Right atrium auricular region (tissue), 2 donors: ENCODE data around the gene TMEM184B. TPM values are rescaled to one million over a fixed set of nuclear protein-coding genes. Genes with fewer than 3 reads are reported as not detected.

Experiments used
- DNase-seq: peaks from one replicate; pipeline ENCODE4 v3.0.0-alpha.2; 2019; ENCODE audit warnings: low spot score
- H3K27ac ChIP-seq, 2 donors: fragments of 200-600 bp; sonication (generic); 1 replicate in 1 of 2; 2 replicates in 1 of 2; pipeline ENCODE4 v1.5.1; 2016 to 2019
- H3K27me3 ChIP-seq, 2 donors: fragments of 200-600 bp; sonication (generic); one replicate each; pipeline versions ENCODE4 v1.5.1 to v1.6.0; 2017 to 2019
- H3K36me3 ChIP-seq: fragments of 200-600 bp; sonication (generic); one replicate; pipeline ENCODE4 v1.5.1; 2016
- H3K4me1 ChIP-seq, 2 donors: fragments of 200-600 bp; sonication (generic); one replicate each; pipeline versions ENCODE4 v1.5.1 to v1.6.0; 2017 to 2019
- H3K4me3 ChIP-seq, 2 donors: fragments of 200-600 bp; sonication (generic); 1 replicate in 1 of 2; 2 replicates in 1 of 2; pipeline ENCODE4 v1.5.1; 2017 to 2019; ENCODE audit warnings: mild to moderate bottlenecking in 1 of 2, moderate library complexity in 1 of 2
- H3K9me3 ChIP-seq, 2 donors: fragments of 200-600 bp; sonication (generic); one replicate each; pipeline ENCODE4 v1.5.1; 2019
- total RNA-seq, 2 donors: library from RNA; depleted of rRNA; stranded (reverse); fragments of >200 nt; gene quantifications; one replicate each; pipeline ENCODE4 v1.1.0, GENCODE V29; 2016
- TF ChIP-seq, protein P1 (sequence below), 2 donors: fragments of 200-600 bp; sonication (generic); IDR thresholded peaks; one replicate each; pipeline ENCODE4 v1.5.1; 2019; ENCODE audit warnings: antibody characterized with exemption in 2 of 2

Gene TMEM184B
- total RNA-seq, 2 donors from 2014 or later = 51.2 to 76.1 TPM

DNA sequence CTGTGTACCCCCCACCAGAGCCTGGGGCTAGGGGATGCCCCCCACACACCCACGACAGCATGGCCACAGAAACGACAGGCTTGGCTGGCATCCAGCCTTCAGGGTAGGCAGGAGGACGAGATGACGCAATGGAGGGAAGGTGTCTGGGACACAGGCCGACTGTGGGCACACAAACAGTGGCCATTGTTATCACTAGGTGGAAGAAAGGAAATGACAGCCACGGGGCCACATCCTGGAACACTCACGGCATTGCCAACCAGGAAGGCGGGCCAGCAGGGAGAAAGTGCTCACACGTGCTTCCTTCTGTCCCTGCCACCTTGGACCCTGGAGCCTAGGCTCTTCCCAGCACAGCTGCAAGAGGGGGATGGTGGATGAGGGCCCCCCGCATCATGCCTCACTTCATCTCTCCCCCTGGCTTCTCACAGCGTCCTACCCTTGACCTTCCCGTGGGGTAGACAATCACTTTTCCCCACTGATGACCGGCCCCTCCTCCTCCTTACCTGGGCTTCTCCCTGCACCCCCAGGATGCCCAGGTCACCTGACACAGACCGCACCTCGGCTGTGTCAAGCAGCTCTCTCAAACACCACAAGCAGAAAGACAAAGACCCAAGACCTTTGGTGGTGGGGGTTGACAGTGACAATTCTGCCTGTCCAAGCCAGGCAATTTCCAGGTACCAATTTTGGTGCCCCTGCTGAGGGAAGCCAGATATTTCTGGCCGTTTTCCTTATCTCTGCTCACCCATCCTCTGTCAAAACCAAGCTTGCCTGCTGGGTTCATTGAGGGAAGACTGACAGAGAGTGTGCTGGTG is 99.8 kb downstream of the TMEM184B start:
- H3K4me1 ChIP-seq = peaks cover 0 to 67% of the 10 kb centered on the region in 2 donors
- TF ChIP-seq, protein P1, sequence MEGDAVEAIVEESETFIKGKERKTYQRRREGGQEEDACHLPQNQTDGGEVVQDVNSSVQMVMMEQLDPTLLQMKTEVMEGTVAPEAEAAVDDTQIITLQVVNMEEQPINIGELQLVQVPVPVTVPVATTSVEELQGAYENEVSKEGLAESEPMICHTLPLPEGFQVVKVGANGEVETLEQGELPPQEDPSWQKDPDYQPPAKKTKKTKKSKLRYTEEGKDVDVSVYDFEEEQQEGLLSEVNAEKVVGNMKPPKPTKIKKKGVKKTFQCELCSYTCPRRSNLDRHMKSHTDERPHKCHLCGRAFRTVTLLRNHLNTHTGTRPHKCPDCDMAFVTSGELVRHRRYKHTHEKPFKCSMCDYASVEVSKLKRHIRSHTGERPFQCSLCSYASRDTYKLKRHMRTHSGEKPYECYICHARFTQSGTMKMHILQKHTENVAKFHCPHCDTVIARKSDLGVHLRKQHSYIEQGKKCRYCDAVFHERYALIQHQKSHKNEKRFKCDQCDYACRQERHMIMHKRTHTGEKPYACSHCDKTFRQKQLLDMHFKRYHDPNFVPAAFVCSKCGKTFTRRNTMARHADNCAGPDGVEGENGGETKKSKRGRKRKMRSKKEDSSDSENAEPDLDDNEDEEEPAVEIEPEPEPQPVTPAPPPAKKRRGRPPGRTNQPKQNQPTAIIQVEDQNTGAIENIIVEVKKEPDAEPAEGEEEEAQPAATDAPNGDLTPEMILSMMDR (IDR thresholded peaks at IDR 0.05) = no peak
- H3K27me3 ChIP-seq = no peaks in the 10 kb centered on the region
- H3K4me3 ChIP-seq = no peak overlapping the region
- DNase-seq = peak; percentile 83
- no peaks in the 10 kb centered on the region for H3K36me3 ChIP-seq
- H3K27ac ChIP-seq = peak overlapping the region; percentile 79 to 81
- H3K9me3 ChIP-seq = no peaks in the 10 kb centered on the region

DNA sequence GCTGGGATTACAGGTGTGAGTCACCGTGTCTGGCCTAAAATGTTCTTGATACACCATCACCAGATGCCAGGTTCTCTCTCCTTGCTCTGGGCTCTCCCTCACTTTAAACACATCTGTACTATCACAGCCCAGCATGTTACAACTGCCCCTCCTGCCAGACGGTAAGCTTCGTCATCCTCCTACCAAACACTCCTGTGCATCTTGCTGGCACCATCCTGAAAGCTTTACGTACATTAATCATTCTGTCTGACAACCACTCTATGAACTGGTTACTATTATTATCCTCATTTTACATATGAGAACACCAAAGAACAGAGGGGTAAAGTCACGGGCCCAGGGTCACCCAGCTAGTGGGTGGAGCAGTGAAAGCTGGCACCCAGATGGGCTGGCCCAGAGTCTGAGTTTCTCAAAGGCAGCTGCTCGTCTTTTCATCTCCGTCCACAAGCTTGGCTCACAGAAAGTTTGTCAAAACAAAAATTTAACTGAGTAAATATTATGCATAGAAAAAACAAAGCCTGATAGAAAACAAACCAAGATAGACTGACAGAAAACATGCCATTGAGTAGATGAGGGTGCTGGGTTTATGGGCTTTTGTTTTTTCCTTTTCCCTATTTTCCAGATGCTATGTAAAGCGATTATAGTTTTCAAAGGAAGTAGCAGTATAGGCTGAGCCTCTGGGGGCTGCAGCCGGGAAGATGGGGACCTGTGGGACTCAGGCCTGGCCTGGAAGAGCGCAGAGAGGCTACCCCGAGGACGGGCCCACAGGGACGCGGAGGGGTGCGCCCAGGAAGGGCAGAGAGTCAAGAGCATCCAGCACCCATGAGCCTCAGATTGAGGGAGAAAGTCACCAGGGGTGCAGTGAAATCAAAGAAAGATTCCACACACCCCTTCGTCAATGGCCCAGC is 100.6 kb downstream of the TMEM184B start:
- Histone ChIP-seq H3K27ac (peak overlapping the region; percentile 79 to 81), H3K27me3 (no peaks in the 10 kb centered on the region), H3K36me3 (no peaks in the 10 kb centered on the region), H3K9me3 (no peaks in the 10 kb centered on the region), H3K4me3 (no peak overlapping the region), H3K4me1 (peaks cover 0 to 68% of the 10 kb centered on the region in 2 donors)
- DNase-seq = no peak
- TF ChIP-seq, protein P1 (IDR thresholded peaks at IDR 0.05) = no peak

DNA sequence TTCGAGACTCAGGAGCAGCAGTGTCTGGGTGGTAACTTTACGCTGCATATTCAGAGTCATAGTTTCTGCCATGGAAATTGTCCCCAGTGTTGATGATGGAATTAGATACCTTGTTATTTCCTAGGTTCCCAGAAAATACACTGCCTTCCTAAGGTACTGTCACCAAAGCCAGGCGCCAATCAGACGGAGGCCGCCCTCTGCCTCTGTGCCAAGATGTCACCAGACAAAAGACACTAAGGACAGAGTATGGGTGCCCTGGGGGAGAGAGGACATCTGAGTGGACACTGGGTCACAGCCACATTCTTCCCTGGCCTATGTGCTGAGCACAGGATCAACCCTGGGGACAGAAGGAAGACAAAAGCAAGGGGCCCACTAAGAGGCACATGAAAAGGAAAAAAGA is 102.3 kb downstream of the TMEM184B start:
- Histone ChIP-seq H3K27ac (peak overlapping the region; percentile 81 to 88), H3K4me3 (no peak overlapping the region), H3K4me1 (peaks cover 0 to 55% of the 10 kb centered on the region in 2 donors), H3K36me3 (no peaks in the 10 kb centered on the region), H3K9me3 (no peaks in the 10 kb centered on the region), H3K27me3 (no peaks in the 10 kb centered on the region)
- TF ChIP-seq, protein P1 (IDR thresholded peaks at IDR 0.05) = no peak
- DNase-seq = no peak

Other genes starting within 250 kb of the TMEM184B start
- gene PICK1, start 215.6 kb downstream of the TMEM184B start, total RNA-seq = 10 to 100 TPM; 33.1 to 36.0 TPM
- under 1 TPM in 1 of 2 donors, not detected in 1; 0.28 TPM for gene SLC16A8, start 188.8 kb downstream of the TMEM184B start, total RNA-seq
- gene BAIAP2L2, start 162.3 kb downstream of the TMEM184B start, total RNA-seq = under 1 TPM in 1 of 2 donors, not detected in 1; 0.63 TPM
- gene PLA2G6, start 91.2 kb downstream of the TMEM184B start, total RNA-seq = 10 to 100 TPM in 1 of 2 donors, 1 to 10 TPM in 1; 9.0 to 15.6 TPM
- gene MAFF, start 71.0 kb downstream of the TMEM184B start, total RNA-seq = 10 to 100 TPM; 24.8 to 43.5 TPM
- gene CSNK1E, start 44.4 kb upstream of the TMEM184B start, total RNA-seq = 10 to 100 TPM; 41.8 to 78.8 TPM
- 10 to 100 TPM in 1 of 2 donors, 1 to 10 TPM in 1; 7.0 to 36.7 TPM for gene KCNJ4, start 182.2 kb upstream of the TMEM184B start, total RNA-seq
- 1 to 10 TPM; 8.0 to 9.2 TPM for gene KDELR3, start 195.1 kb upstream of the TMEM184B start, total RNA-seq
- gene DDX17, start 233.3 kb upstream of the TMEM184B start, total RNA-seq = 100 to 1,000 TPM; 161 to 178 TPM